Lung (tissue), 12 donors: ENCODE data around the gene ARHGAP22. TPM values are rescaled to one million over a fixed set of nuclear protein-coding genes. Genes with fewer than 3 reads are reported as not detected.

Experiments
- ATAC-seq: fragments of 200-7000 bp; cut with Tn5 transposase; one replicate; pipeline ENCODE4 v1.9.1; 2020; ENCODE audit warnings: moderate number of reproducible peaks; ENCODE audit not compliant: insufficient read depth, low FRiP score
- DNase-seq, 3 donors: peaks; one replicate each; pipeline ENCODE4 v3.0.0-alpha.2; 2013 to 2017
- H3K27ac ChIP-seq, 2 donors: one replicate each; pipeline ENCODE4 v1.5.1; 2013; ENCODE audit warnings: mild to moderate bottlenecking in 2 of 2, moderate library complexity in 2 of 2, control low read depth in 1 of 2, inconsistent platforms in 1 of 2, low read depth in 1 of 2, low read length in 1 of 2
- H3K27me3 ChIP-seq, 3 donors: one replicate each; pipeline ENCODE4 v1.5.1; 2013; ENCODE audit warnings: low read length in 2 of 3; ENCODE audit not compliant: control insufficient read depth in 3 of 3, insufficient read depth in 3 of 3
- H3K36me3 ChIP-seq, 4 donors: one replicate each; pipeline ENCODE4 v1.5.1; 2013; ENCODE audit warnings: low read length in 4 of 4, mild to moderate bottlenecking in 1 of 4, moderate library complexity in 1 of 4; ENCODE audit not compliant: control insufficient read depth in 4 of 4, insufficient read depth in 4 of 4
- H3K4me1 ChIP-seq, 5 donors: one replicate each; pipeline ENCODE4 v1.5.1; 2013; ENCODE audit warnings: low read length in 5 of 5, mild to moderate bottlenecking in 2 of 5, moderate library complexity in 1 of 5; ENCODE audit not compliant: control insufficient read depth in 5 of 5, insufficient read depth in 5 of 5
- H3K4me3 ChIP-seq: one replicate; pipeline ENCODE4 v1.5.1; 2013; ENCODE audit warnings: mild to moderate bottlenecking, control low read depth, moderate library complexity
- H3K9ac ChIP-seq, 2 donors: one replicate each; pipeline ENCODE4 v1.5.1; 2013; ENCODE audit warnings: low read length in 2 of 2, control low read depth in 1 of 2; ENCODE audit not compliant: insufficient read depth in 1 of 2
- H3K9me3 ChIP-seq, 4 donors: one replicate each; pipeline ENCODE4 v1.5.1; 2013; ENCODE audit warnings: low read length in 3 of 4, mild to moderate bottlenecking in 1 of 4, moderate library complexity in 1 of 4; ENCODE audit not compliant: control insufficient read depth in 4 of 4, insufficient read depth in 3 of 4
- WGBS, 2 donors: extraction: QIAGEN DNeasy Blood & Tissue Kit; methylation state at CpG; one replicate each; pipeline ENCODE4 v1.1.7; 2013; 5-methylcytosine and 5-hydroxymethylcytosine counted together
- polyA plus RNA-seq, 2 donors: library from polyadenylated mRNA; stranded (reverse); fragments of 200-250 nt; gene quantifications; one replicate each; pipeline ENCODE4 v1.2.1, GENCODE V29; 2013
- total RNA-seq, 2 donors: library from RNA; depleted of rRNA in 1 of 2; stranded (reverse); fragments of >200 nt in 1 of 2; gene quantifications; one replicate each; pipeline ENCODE4 v1.2.1, GENCODE V29; 2014 to 2021
- TF ChIP-seq, protein P1 (sequence below): IDR thresholded peaks from 2 replicates; pipeline ENCODE4 v1.5.1; 2012; ENCODE audit warnings: mild to moderate bottlenecking; ENCODE audit errors: control extremely low read depth, extremely low read depth
- donor health status: control.
- donor health status: control.
- donor health status: Bipolar disorder and iron deficiency.
- donor health status: healthy.
- donor health status: DM: yes; HTN: yes; CAD: no.

Gene ARHGAP22
- total and polyA plus RNA-seq, 4 donors: 3.2 to 6.9 (median 4.1) TPM

DNA sequence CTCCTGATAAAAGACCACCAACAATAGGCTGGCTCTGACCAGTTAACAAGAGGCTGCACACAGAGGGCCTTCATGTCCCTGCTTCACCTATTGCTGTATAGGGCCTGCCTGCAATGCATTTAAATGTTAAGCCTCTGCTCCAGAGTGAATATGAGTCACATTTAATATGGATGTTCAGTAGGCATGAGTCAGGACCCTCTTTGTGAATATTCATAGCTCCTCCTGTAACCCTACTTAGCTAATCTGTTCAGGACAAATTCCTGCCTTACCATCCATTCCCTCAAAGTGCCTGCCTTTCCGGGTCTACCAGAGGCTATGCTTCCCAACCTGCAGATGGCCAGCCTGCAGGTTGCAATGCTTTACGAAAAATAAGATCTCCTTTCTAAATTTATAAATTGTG is 32.5 kb downstream of the ARHGAP22 start:
- DNase-seq (no peak), ATAC-seq (no peak)
- H3K4me3 ChIP-seq: no peak overlapping the region
- no peak overlapping the region for H3K27ac ChIP-seq
- WGBS, 2 donors: 89 to 95% methylated on average over 2 of the region's 2 CpGs
- no peaks in the 10 kb centered on the region for H3K36me3 ChIP-seq
- H3K4me1 ChIP-seq: no peaks in the 10 kb centered on the region
- TF ChIP-seq, protein P1, sequence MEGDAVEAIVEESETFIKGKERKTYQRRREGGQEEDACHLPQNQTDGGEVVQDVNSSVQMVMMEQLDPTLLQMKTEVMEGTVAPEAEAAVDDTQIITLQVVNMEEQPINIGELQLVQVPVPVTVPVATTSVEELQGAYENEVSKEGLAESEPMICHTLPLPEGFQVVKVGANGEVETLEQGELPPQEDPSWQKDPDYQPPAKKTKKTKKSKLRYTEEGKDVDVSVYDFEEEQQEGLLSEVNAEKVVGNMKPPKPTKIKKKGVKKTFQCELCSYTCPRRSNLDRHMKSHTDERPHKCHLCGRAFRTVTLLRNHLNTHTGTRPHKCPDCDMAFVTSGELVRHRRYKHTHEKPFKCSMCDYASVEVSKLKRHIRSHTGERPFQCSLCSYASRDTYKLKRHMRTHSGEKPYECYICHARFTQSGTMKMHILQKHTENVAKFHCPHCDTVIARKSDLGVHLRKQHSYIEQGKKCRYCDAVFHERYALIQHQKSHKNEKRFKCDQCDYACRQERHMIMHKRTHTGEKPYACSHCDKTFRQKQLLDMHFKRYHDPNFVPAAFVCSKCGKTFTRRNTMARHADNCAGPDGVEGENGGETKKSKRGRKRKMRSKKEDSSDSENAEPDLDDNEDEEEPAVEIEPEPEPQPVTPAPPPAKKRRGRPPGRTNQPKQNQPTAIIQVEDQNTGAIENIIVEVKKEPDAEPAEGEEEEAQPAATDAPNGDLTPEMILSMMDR: no peak
- no peaks in the 10 kb centered on the region for H3K27me3 ChIP-seq
- no peaks in the 10 kb centered on the region for H3K9me3 ChIP-seq
- no peak overlapping the region for H3K9ac ChIP-seq

DNA sequence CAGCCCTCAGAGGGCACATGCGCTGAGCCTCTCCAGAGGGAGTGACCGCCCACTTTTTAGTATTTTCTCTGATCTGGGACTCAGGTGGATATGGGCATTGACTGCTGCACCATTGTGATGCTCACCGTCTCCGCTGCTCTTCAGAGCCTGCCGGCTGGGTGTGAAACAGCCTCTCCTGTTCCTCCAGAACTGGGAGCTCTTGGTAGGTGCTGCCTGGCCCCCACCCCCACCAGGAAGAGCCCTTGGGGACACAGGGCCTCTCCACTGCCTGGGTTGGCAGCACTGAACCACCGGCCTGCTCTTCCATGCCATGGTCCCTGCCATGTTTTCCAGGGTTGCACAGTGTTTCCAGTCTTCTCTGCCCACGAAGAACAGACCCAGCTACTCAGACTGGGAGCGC is 36.3 kb downstream of the ARHGAP22 start:
- H3K4me3 ChIP-seq: no peak overlapping the region
- no peak for DNase-seq
- no peak for ATAC-seq
- no peak overlapping the region for H3K27ac ChIP-seq
- 94 to 97% methylated on average over 8 of the region's 8 CpGs for WGBS, 2 donors
- no peaks in the 10 kb centered on the region for H3K27me3 ChIP-seq
- no peaks in the 10 kb centered on the region for H3K9me3 ChIP-seq
- no peak overlapping the region for H3K9ac ChIP-seq
- no peaks in the 10 kb centered on the region for H3K4me1 ChIP-seq
- TF ChIP-seq, protein P1: no peak
- no peaks in the 10 kb centered on the region for H3K36me3 ChIP-seq

DNA sequence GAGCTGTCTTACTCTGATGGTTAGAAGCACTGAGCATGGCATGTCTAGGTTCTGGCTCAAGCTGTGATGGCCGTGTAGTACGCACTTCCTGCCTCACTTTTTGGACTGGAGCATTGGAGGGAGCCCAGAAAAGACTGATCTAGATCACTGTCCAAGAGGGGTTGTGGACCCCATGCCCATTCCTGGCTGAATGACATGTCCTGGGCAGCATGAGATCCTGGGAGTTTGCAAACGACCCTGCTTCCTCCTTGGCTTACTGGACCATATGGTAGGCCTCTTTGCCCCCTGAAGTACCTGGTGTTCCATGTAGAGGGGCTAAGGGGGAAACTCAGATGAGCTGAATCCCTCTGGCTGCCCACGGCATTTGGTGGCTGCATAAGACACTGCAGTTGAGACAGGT is 36.7 kb downstream of the ARHGAP22 start:
- WGBS, 2 donors: 83 to 84% methylated on average over 4 of the region's 4 CpGs
- no peak for ATAC-seq
- Histone ChIP-seq H3K27ac (no peak overlapping the region), H3K4me1 (no peaks in the 10 kb centered on the region), H3K27me3 (no peaks in the 10 kb centered on the region), H3K36me3 (no peaks in the 10 kb centered on the region), H3K4me3 (no peak overlapping the region), H3K9me3 (no peaks in the 10 kb centered on the region), H3K9ac (no peak overlapping the region)
- DNase-seq: no peak
- TF ChIP-seq, protein P1: no peak

DNA sequence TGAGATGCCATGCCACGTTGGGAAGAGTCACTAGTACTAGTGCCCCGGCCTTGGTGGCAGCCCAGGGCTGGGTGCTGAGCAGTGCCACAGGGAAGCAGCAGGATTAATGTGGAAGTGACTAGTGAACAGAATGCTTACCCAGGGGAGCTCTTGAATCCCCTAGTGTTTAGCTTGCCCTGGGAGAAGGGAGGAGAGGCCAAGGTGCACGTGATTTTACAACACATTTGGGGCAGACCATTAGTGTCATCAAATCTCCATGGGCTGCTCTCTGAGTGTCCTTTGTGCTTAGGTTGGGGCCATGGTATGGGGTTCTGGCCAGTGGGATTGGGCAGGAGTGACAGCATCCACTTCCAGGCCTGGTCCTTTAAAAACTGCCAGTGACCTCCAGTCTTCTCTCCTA is 37.5 kb downstream of the ARHGAP22 start:
- Histone ChIP-seq H3K4me1 (no peaks in the 10 kb centered on the region), H3K27ac (no peak overlapping the region), H3K9ac (no peak overlapping the region), H3K36me3 (no peaks in the 10 kb centered on the region), H3K4me3 (no peak overlapping the region), H3K27me3 (no peaks in the 10 kb centered on the region), H3K9me3 (no peaks in the 10 kb centered on the region)
- ATAC-seq: no peak
- 84 to 89% methylated on average over 3 of the region's 3 CpGs for WGBS, 2 donors
- TF ChIP-seq, protein P1: no peak
- DNase-seq: no peak
